HEK293T (cell line): ENCODE results near the gene BRCA1.

Source experiments
- ARNT ChIP-seq: fragments of 450-650 bp; IDR thresholded peaks from 2 replicates; pipeline ENCODE4 v1.6.1; 2017; ENCODE audit warnings: mild to moderate bottlenecking
- ELF4 ChIP-seq: fragments of 450-650 bp; IDR thresholded peaks from 2 replicates; pipeline ENCODE4 v1.6.1; 2017; ENCODE audit warnings: antibody characterized with exemption
- FOXA1 ChIP-seq: fragments of 450-650 bp; IDR thresholded peaks from 2 replicates; pipeline ENCODE4 v1.6.1; 2016; ENCODE audit warnings: mild to moderate bottlenecking
- FOXK2 ChIP-seq: fragments of 450-650 bp; IDR thresholded peaks from 2 replicates; pipeline ENCODE4 v1.6.1; 2016; ENCODE audit warnings: mild to moderate bottlenecking
- FOXM1 ChIP-seq: fragments of 450-650 bp; IDR thresholded peaks from 2 replicates; pipeline ENCODE4 v1.6.1; 2017; ENCODE audit warnings: mild to moderate bottlenecking, borderline replicate concordance
- HDGF ChIP-seq: fragments of 450-650 bp; IDR thresholded peaks from 2 replicates; pipeline ENCODE4 v1.6.1; 2017; ENCODE audit warnings: antibody characterized with exemption, borderline replicate concordance
- L3MBTL2 ChIP-seq: fragments of 450-650 bp; conservative IDR thresholded peaks from 2 replicates; pipeline ENCODE4 v1.6.1; 2016; ENCODE audit warnings: mild to moderate bottlenecking
- NFRKB ChIP-seq: fragments of 450-650 bp; IDR thresholded peaks from 2 replicates; pipeline ENCODE4 v1.6.1; 2016; ENCODE audit warnings: mild to moderate bottlenecking, moderate library complexity
- SP1 ChIP-seq: fragments of 450-650 bp; IDR thresholded peaks from 2 replicates; pipeline ENCODE4 v1.6.1; 2017
- SUZ12 ChIP-seq: fragments of 450-650 bp; IDR thresholded peaks from 2 replicates; pipeline ENCODE4 v1.6.1; 2016; ENCODE audit warnings: mild to moderate bottlenecking

- no peak for TF ChIP-seq SUZ12
- TF ChIP-seq SP1: no peak
- TF ChIP-seq L3MBTL2: no peak
- no peak for TF ChIP-seq NFRKB
- TF ChIP-seq HDGF: no peak
- no peak for TF ChIP-seq FOXM1
- no peak for TF ChIP-seq ARNT
- no peak for TF ChIP-seq ELF4
- TF ChIP-seq FOXK2: no peak
- no peak for TF ChIP-seq FOXA1
Observed at GRCh38 chr17:43043307-43043706, 81.9 kb downstream of the BRCA1 start.
